Non-pigmented ciliary epithelial cell (primary cell): ENCODE results near the gene LRIT2.

Experiments used
- DNase-seq: peaks from one replicate; pipeline ENCODE4 v3.0.0-alpha.2; 2010; ENCODE audit warnings: low read depth

LRIT2 gene, protein sequence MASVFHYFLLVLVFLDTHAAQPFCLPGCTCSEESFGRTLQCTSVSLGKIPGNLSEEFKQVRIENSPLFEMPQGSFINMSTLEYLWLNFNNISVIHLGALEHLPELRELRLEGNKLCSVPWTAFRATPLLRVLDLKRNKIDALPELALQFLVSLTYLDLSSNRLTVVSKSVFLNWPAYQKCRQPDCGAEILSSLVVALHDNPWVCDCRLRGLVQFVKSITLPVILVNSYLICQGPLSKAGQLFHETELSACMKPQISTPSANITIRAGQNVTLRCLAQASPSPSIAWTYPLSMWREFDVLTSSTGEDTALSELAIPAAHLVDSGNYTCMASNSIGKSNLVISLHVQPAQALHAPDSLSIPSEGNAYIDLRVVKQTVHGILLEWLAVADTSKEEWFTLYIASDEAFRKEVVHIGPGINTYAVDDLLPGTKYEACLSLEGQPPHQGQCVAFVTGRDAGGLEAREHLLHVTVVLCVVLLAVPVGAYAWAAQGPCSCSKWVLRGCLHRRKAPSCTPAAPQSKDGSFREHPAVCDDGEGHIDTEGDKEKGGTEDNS

DNA sequence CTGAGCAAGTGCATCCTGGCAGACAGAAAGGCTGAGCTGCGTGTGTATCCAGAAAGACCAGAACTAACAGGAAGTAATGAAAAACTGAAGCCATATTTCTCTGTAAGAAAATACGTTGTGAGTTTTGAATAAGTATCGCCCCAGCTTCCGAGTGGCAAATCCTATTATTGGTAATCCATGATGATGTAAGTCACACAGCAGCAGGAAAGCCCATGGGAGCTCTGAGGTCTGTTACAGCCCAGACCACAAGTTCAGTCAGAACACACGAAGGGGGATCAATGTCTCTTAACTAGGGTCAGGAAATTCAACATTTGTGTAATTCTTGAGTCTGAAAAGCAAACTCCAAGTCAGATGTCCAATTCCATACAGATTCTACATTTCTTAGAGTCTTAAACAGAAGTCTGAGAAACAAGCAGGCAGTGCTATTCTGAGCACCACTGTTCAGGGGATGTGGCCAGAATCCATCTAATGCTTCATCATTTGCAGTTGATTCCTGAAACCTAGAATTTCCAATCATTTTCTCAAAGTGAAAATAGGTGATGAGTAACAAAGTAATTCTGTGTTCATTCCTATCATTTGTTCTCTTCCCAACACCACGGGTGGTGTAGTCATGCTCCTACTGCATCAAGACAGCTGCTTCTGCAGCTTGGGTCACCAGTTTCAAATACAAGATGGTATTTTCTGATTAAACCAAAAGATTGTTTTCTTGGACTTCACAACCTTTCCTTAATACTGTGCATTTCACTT, at the start of gene LRIT2:
Gene LRIT2 (minus strand): TSS at position 118 of the 747 bp plus-strand sequence. CDS start 24 bp downstream, at position 94.
- DNase-seq, result no peak

DNA sequence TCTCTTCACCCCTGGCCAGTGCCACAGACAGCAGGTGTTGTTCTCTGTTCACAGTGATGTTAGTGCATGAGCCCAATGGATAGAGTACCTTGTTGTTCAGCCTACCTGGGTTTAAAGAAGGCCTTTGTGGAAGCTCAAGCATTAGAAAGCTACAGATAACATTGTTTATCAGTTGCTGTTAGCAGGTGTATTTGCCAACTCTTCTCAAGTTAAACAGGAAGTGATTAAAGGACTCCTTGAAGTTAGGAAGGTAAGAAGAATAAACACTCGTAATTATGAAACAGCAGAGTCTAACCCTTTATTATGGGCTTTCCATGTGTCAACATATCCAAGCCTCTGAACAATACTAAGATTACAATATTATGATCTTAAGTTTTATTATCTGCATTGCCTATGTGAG, 45.4 kb upstream of the LRIT2 start:
- DNase-seq, result no peak

DNA sequence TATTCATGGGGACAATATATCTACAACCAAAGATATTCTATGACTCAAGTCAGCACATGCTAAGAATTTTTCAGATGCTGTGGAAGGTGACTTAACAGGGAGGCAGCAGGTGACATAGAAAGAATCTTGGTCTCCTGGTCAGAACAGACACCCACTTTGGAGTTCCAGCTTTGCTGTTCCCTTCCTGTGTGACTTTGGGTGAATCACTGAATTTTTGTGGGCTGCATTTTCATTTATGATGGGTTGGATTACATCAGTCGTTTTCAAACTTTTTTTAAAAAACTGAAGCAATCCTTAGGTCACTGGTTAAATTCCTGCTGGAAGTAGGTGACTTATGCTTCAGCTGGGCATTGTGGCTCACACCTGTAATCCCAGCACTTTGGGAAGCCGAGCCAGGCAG, 44.4 kb upstream of the LRIT2 start:
- peak; percentile 78 for DNase-seq

DNA sequence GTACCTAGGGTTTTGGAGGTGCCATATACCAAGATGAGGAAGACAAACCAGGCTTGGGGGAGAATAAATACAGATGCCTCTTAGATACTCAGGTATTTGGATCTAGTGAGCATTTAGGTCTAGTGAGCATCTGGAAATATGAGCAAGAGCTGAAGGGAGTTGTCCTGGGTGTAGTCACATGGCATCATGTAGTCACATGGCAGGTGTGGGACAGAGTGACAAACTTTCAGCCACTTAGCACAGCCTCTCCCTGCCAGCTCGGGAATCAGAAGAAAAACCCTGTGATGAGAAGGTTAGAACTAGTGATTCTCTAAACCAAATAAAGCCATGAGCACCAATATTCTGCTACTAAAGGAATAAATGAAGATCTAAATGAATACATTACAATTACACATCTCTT, 43.8 kb upstream of the LRIT2 start:
- DNase-seq, result no peak

DNA sequence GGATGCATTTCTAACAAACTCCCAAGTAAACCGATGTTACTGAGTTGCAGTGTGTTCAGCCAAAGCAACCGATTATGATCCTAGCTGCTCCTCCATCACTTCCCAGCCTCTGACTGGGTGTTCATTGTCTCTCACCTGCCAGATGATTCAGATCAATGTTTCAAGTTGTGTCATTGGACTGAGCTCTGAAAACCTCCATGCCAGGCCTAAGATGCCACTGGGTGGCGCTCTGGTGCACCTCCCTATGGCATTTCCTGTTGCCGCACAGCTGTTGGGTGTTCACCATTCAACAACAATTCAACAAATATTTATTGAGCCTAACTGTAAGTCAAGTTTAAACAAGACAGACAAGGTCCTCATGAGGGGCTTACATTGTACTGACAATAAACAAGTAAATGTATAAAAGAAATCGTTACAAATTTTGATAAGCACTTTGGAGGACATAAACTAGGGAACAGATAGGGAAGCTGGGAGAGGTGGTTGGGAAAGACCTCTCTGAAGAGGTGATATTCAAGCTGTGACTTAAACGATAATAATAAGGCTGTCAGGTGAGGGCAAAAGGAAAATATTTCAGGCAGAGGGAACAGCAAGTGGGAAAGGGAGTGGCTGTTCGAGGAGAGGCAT, 42.3 kb upstream of the LRIT2 start:
- peak; percentile 14 for DNase-seq

DNA sequence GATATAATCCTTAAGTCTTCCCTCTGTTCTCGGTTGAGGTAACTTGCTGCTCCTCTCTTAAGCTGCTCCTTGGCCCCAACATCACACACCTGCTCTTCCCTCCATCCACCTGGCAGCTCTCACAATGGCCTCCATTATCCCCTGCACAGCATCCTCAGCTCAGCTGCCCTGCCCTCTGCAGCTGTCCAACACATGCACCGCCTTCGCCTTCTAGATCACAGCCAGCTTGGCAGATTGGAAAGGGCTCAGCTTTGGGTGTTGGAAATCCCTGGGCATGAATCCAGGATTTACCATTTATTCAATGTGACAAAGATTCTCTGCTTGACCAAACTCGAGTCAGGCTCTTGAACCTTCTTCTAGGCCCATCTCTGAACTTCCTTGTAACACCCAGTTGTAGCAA, 40.1 kb upstream of the LRIT2 start:
- DNase-seq, result no peak

DNA sequence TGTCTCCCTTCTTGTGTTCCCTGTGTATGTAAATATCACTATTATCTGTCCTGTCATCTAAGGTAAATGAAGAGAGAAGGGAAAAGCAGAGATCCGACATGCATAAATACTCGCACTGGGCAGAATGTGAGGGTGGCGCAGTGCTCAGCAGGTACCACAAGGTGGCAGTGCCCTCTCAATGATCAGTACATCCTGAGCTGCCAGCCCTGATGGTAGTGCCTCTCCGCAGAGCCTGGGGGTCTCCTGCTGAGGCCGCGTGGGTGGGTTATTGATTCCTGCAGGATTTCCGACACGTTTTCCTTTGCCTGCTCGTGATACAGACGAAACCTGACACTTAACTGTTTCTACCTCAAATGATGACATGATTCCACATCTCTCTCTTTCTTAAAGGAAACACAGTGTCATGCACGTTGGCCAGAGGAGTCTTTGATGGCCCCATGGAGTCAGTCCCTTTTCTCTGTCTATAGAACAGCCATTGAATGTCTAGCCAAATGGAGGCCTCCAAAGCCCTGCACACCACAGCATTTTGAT, 39.3 kb upstream of the LRIT2 start:
- peak; percentile 22 for DNase-seq

DNA sequence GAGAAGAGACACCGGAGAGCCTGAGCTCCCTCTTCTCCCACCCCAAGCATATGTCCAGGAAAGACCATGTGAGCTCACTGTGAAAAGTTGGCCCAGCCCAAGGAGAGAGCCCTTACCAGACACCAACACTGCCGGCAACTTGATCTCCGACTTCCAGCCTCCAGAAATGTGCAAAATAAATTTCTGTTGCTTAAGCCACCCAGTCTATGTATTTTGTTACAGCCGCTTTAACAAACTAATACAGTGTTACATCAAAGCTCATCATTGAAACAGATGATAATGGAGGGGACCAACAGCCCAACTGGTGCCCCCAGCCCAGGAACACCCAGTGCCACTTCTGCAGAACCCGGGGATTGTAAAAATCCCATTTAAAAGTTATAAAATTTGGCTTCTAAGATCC, 38.4 kb upstream of the LRIT2 start:
- DNase-seq, result no peak

DNA sequence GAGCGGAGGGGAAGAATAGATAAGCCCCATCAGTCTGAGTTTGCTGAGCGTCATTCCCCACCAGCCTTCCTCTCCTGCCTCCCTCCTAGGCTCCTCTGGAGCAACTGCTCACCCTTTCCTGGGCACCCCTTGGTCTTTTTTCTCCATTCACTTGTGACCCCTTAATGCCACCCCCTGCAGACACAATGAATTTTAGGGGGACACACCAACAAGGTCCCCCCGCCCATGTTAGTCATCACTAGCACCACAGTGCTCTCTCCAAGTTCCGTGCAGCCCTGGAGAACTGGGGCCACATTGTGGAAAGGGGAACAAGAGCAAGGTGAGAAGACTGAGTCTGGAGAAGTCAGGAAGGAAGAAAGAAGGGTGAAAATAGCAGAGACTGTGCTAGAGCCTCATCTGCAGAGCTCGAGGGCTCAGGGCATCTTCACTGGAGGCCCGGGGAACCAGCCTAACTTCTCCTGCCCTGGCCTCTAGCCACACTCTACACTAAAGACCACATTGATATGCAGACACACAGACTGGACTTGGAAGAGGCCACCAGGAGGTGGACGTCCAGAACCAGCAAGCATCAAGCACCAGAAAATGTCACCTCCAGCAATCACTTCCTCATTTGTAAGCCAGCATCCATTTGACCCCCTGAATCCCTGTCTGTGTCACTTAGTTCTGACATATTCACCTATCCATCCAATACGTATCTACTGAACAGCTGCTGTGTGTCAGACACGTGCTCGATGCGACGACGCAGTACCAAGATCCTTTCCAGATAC, 37.0 kb upstream of the LRIT2 start:
- no peak for DNase-seq

DNA sequence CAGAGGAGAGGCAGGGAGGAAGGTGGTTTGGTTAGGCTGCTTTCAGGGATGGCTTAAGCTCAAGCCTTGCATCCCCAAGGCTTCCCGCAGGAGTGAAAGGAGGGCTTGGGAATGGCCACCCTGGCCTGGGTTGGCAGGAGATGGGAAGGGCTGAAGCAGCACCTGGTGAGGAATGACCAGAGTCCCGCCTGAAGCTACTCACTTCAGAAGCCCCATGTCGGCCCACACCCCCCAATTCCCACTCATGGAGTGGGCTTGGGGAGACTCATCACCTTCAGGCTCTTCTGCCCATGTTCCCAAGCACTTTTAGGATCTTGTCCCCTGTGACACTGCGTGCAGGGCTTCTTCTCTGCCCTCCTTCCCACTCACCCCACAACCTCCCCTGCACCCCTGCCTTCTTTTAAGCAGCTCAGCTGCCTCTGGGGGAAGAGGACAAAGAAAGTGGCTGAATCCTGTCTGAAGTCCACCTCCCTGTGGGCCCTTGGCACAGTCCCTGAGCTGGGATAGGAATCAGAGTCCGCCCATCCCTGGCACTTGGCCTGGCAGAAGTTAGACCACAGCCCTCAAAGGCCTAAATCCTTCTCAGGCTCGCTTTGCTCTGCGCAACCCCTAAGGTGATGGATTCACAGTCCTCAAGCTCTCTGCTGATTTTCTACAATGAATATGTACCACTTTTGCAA, 36.0 kb upstream of the LRIT2 start:
- no peak for DNase-seq

DNA sequence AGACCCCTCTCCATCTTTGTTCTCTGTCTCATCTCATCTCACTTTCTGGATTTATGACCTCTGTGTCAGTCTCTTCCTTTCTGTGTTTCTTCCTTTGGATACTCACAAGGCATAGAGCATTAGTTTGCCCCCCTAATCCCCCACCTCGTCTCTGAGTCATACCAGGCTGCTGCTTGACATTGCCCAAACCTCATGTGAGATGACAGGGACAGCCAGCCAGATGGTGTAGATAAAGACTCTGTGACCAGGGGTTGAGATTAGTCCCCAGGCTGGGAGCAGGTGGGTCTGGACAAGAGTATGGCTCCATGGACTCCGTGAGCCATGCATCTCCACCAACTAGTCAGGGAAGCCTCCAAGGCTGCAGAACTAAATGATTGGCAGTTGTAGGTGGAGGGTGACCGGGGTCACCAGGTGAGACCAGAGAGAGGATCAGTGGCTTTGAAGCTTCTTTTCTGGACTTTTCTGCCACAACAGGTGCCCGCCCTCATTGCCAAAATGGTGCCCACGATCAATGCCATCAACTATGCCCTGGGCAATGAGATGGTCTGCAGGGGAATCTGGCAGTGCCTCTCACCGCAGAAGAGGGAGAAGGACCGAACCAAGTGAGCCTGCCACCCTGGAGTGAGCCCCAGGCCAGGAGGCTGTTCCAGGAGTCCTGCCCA, 32.8 kb upstream of the LRIT2 start:
- DNase-seq, result no peak

DNA sequence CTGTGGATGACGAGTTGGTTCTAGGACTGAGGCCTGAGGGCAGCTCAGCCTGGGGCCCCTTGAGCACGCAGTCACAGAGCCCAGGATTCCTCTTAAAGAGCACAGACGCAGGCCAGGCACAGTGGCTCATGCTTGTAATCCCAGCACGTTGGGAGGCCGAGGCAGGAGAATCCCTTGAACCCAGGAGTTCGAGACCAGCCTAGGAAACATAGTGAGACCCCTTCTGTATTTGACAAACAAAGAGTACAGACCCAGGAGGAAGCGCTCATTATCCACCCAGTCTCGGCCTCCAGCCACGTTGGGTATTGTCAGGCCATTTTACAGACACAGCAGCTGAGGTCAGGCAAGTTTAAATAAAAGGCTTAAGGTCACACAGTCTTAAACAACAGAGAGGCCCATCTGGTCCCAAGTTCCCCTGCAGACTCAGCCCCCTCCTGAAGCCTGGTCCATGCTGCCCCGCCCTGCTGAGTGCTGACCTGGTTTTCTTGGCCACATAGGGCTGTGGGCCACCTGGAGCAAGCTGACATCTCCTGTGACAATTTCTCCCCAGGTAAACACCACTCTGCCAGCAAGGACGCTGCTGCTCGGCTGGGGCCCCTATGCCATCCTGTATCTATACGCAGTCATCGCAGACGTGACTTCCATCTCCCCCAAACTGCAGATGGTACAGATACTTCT, 32.1 kb upstream of the LRIT2 start:
- no peak for DNase-seq

DNA sequence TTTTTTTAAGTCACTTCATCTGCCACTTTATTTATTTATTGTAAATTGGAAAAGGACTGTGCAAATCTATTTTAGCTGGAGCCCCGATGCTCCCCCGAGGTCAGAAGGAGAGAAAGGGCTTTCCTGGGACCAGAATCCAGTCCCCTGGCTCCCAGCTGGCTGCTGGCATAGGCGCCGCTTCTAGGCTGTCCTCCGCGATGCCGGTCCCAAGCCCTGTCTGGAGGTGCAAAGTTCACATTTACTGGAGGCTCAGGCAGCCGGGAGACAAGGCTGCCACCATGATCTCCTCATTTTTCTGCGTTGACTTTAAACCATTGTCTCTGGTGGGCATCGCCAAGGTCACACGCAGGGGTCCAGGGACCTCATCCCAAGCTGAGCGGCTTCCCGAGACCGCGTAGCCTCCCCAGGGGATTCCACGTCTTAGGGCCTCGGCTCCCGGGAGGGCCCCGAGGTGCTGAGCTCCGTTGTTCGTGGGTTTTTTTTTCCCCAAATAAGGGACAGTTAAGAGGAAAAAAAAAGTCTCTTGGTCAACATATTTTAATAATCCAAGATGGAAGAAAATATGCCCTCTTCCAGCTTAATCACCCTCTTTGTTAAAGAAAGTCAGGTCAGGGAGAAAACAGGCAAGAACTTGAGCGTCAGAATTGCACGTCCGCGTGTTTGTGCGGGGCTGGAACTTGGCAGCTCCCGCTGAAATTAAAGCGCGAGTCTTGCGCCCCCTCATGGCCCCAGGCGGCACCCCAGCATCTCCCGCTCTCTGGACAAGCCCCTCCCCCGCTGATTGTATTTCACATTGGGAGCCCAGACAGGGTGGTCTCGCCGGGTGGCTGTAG, 31.4 kb upstream of the LRIT2 start:
- no peak for DNase-seq

DNA sequence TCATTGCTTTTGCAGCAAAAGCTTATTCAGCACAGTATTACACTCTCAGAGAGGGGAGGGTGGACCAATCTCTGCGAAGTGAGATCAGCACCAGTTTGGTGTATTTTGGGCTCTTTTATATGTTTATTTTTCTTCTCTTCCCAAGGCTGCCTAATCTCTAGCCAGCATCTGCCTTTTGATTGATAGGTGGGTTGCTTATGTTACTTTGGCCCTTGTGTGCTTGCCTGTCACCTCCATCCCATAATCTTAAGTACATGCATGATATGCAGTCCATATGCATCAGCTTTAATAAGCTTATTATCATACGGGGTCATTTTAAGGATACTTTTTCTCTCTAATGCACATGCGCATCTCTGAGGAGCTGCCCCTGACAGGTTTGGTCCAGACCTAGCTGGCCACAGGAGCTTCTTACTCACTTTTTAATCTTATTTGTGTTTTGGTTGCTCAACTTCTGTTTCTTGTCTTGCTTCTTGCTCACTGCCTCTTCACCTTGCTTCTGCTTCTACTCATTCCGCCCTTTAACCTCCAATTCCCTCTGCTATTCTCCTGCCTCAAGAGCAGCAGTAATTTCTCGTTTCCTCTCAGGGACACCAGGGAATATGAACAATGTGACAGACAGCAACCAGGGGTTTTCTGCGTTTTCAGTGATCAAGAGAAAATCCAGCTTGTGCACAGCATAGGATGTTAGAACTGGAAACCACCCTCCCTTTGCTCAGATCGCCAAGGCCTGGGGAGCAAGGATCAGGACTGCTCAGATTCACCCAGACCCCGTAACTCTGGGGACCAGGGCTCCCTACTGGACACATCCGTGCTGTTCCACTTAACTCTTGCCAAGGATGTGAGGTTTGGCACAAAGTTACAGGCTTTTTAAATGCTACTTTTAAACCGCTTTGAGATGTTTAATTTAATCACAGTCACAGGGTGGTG, 29.5 kb upstream of the LRIT2 start:
- no peak for DNase-seq

DNA sequence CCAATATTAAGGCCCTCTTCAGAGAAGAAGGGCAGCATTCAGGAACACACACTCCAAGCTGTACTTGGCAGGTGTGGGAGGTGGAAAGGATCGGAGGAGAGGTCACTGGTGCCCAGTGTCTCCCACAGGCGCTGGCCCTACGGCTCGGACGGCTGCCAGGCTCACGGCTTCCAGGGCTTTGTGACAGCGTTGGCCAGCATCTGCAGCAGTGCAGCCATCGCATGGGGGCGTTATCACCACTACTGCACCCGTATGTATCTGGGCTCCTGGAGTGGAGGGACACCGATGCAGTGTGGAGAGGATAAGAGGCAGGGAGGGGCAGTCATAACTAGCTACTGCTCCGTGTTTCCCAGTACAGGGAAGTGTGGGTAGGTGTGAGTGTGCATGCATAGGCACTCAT, 23.4 kb upstream of the LRIT2 start:
- DNase-seq, result no peak

DNA sequence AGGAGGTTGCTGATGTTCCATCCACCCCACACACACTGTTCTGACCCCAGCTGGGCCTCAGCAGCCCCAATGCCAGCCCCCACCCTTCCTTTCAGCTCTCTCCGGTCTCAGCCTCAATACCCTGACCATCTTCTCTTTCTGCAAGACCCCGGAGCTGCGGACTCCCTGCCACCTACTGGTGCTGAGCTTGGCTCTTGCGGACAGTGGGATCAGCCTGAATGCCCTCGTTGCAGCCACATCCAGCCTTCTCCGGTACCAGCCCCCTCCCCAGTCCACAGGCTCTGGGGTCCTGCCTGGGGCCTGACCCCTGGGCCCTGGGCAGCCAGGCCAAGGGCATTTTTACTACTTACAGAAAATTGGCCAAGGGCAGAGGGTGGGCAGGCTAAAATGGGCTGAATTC, 22.2 kb upstream of the LRIT2 start:
- no peak for DNase-seq

DNA sequence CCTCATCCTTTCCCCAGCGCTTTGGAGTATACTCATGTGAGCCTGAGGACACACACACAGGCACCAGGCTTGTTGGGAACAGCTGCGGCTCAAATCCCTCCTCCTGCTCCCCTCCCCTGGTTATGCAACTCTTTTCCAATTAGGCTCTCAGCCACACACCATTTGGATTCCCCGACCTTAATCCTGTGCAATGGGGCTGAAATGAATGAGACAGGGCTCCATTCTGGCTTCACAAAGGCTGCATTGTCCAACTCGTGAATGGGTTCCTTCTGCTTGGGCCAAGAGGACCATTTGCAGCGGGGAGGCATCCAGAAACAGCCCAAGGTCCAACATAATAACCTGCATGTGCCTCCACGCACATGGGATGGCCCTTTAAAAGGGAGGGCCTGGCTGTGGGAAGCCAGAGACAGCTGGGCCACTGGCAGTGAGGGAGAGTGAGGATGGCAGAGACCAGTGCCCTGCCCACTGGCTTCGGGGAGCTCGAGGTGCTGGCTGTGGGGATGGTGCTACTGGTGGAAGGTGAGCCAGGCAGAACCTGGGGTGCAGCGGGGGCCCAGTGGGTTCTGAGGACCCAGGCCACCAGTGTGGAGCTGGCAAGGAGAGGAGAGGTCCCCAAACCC, 19.4 kb upstream of the LRIT2 start, which contains the start of gene RGR:
Gene RGR (plus strand): TSS at position 403 of the 620 bp plus-strand sequence. CDS start 38 bp downstream, at position 441.
- DNase-seq, result no peak
